ENCODE results near the gene CRYGN.
A peak's percentile ranks its signal among the peaks of the same experiment; 100 is the strongest.

CRYGN gene

GRCh38 chr7:151439855-151440798, at the start of gene CRYGN:
TSS of gene CRYGN (minus strand) at chr7:151440141. CDS start at chr7:151439917, 224 bp downstream.
- DNase-seq: no peak

- no peak for DNase-seq
These were observed 49.6 kb upstream of the CRYGN start for GRCh38 chr7:151489498-151489897.

DNA sequence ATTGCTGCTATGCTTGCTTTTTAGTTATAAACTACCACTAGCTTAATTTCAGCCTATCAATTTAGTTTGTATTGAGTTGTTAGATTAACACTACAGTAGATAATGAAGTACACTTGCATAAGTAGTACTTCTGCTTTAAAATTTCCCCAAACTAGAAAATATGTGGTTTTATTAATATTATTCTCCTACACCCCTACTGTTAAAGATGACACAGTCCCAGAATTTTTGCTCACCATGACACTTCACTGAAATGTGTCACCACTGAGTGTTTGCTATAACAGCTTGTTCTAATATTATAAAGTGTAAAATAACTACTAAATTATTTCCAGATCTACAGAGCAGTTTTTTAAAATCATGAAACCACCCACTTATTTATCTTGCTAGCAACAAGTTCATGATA, 48.2 kb upstream of the CRYGN start:
- DNase-seq: no peak

DNA sequence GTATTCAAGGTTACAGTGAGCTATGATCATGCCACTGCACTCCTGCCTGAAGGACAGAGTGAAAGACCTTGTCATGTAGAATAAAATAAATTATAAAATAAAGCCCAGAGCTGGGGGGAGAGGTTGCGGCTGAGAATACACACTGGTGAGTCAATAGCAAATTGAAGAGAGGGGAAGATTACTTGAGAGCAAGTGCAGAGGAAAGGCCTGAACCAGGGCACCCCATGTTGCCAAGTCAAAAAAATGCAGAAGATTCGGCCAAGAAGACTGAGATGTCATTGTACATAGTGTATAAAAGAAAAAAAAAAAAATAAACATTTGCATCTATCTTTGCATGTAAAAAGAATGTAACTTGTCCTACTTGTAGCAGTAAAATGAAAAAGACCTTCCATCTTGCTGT, 47.3 kb upstream of the CRYGN start:
- no peak for DNase-seq

- no peak for DNase-seq
These were observed 46.1 kb upstream of the CRYGN start for GRCh38 chr7:151486074-151486473.

DNA sequence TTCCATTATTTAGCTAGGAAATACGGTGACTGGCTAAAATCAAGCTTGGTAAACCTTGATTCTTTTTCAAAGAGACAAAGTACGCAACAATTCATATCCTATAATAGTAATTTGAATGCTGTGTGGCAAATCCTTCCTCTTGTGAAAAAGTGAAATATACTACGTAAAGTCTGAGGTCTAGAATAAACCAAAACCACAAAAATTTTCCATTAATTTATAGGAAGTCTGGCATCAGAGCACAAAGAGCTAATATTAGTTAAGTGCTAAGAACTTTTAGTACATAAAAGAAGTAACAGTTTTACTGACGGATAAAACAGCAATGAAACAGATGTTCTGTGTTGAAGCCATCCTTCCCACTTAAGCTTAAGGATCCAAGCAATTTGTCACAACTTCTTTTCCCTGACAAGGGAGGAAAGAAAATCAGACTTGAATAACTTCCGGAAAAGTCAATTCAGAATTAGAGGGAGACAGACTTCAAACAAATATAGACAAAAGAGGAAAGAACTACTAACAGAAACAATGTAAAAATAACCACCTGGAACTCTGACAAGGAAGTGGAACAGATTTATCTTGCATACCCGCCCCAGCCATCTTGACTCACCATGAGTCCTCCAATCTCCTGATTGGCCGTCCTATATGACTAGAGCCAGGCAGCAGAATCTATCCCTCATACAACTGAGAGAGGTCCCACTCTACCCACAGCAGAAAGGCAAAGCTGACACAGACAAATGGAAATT, 45.2 kb upstream of the CRYGN start:
- DNase-seq: no peak

DNA sequence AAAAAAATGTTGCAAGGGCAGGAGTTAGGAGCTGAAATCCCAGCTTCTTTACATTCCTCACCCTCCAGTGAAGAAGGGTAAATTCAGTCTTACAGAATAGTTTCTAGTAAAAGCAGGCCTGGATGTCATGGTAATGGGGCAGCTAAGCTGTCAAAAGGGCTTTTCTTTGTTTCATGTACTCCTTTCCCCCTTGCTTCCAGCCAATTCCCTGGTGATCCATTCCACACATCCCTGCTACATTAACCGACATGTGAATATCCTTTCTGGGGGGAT, 43.7 kb upstream of the CRYGN start:
- no peak for DNase-seq

DNA sequence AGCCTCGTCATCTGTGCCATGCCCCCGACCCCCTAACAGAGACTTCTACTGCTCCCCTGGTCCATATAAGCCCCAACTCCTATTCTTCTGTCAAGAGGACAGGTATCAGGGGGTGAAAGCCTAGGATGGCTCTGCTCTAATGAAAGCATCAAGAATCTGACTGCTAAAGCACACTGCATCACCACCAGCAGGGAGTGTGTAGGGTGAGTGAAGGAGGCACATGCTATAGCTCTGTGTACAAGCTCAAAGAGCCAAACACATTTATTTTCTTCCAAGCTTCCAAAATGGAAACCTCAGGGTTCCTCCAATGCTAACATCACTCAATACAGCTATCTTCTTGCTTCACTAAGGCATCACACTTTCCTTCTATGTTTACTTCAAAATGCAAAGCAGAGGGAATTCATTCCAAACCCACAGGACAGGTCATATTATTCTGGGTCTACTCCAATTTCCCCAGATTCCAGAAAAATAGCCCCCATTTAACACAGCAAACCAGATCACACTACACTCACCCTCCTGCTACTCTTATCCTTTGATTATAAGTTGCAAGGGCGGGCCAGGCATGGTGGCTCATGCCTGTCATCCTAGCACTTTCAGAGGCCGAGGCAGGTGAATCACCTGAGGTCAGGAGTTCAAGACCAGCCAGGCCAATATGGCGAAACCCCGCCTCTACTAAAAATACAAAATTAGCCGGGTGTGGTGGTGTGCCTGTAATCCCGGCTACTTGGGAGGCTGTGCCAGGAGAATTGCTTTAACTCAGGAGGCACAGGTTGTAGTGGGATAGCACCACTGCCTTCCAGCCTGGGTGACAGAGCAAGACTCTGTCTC, 43.2 kb upstream of the CRYGN start:
- DNase-seq: no peak

DNA sequence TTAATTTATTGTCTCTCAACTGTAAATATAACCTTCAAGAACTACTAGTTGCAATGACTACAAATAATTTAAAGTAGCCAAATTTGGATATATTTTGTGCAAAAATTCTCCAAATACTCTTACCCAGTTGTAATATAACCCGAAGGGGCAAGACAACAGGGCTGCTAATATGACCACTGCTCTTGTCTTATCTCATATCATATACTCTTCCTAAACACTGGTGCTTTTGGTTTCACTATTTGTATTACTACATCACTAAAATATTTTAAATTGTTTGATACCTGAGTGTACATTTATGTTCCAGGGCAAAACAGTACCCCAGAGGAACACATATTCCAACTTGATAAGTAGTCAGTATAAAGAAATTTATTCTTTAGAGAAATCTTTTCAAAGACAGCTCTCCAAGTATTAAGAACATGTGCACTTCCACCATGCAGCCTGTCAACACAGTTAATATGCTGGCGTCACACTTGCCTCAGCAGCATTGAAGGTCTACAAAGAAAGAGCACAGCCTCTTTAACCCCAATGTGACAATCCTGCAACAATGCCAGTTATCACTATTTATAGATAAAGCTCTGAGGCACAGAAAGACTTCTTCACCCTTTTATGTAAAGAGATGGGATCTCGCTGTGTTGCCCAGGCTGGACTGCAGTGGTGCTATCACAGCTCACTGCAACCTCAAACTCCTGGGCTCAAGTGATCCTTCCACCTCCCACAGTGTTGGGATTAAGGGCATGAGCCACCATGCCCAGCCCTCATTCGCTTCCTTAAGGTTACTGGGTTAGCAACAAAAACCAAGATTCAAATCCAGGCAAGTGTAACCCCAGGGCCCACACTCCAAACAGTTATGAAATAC, 41.9 kb upstream of the CRYGN start:
- no peak for DNase-seq

GRCh38 chr7:151477867-151478266, 37.9 kb upstream of the CRYGN start:
- DNase-seq: no peak

GRCh38 chr7:151472644-151473380, 32.9 kb upstream of the CRYGN start:
- DNase-seq: no peak

DNA sequence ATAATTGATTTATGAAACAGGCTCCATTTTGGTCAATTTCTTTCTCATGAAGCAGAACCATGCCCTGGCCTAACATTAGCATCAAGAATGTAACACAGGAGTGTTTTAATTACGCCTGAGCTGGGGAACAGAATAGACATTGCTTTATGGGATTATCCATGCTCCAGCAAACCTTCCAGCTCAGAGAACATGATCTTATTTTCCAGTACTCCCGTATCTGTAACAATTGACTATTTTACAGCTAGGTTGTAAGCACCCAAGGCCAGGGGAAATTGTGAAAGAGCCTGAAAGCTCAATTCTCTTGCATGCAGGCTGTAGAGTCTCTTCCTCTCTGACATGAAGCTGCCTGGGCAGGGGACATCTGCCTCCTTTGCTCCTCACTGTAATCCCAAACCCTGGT, 30.8 kb upstream of the CRYGN start:
- DNase-seq: peak; percentile 58

DNA sequence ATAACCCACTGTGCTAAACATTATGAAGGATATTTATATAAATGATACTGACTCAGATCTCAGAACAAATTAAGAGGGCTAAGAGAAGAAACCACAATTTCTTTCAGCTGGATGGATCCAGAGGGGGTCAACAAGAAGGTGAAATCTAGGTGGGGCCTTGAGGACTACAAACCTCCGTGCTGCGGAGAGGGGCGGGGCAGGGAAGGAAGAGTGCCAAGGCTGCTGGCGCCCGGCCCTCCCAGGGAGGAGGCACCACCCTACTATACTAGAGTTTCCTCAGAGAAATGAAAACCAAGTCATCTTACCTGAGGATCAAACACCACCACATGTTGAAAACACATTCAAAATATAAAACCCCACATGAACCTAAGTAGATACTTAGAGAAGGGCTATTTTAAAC, 29.3 kb upstream of the CRYGN start:
- DNase-seq: no peak

DNA sequence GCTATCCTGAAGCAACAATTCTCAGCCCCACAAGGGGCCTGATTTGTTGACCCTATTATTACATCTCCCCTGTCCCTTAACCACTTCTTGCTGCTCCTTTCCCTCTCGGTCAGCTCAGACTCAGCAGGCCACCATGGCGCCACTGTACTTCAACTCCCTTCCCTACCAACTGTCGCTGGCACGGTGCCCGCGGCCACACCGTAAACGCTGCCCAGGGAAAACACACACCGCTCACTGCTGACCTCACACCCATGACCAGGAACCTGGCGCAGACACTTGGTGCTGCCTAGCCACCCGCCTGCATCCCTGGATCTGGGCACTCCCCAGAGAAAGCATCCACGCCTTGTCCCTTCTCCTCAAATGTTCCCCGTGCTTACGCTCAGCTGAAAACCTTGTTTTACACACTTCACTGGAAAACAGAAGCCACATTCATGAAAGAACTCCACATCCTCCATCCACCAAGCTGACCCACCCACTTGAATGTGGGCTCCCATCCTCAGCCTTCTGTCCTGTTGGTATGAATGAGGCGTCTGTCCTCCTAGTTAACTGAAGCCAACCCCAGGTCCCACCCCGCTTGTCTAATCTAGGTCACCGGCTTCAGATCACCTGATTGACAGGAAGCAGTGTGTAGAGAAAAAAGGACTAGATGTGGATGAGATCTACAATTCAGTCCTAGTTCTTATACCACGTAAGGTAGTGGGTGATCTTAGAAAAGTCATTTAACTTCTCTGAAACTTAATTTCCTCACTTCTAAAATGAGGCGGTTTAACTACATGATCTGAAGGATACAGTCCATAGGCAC, 28.5 kb upstream of the CRYGN start:
- no peak for DNase-seq

GRCh38 chr7:151465169-151465568, 25.2 kb upstream of the CRYGN start:
- no peak for DNase-seq

- no peak for DNase-seq
These were observed 22.4 kb upstream of the CRYGN start for GRCh38 chr7:151462306-151462779.

DNA sequence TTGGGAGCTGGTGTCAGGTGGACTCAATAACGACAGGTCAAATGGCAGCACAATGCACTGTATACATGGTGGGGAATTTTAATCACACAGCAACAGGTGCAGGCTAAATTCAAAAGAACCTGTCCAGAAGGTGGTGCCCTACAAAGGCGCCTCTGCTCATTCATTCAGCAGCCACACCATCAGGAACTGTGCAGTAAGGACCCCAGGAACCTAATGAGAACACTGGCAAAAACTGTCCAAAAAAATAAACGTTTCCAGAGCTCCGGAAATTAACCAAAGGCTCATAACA, 21.9 kb upstream of the CRYGN start:
- DNase-seq: no peak

DNA sequence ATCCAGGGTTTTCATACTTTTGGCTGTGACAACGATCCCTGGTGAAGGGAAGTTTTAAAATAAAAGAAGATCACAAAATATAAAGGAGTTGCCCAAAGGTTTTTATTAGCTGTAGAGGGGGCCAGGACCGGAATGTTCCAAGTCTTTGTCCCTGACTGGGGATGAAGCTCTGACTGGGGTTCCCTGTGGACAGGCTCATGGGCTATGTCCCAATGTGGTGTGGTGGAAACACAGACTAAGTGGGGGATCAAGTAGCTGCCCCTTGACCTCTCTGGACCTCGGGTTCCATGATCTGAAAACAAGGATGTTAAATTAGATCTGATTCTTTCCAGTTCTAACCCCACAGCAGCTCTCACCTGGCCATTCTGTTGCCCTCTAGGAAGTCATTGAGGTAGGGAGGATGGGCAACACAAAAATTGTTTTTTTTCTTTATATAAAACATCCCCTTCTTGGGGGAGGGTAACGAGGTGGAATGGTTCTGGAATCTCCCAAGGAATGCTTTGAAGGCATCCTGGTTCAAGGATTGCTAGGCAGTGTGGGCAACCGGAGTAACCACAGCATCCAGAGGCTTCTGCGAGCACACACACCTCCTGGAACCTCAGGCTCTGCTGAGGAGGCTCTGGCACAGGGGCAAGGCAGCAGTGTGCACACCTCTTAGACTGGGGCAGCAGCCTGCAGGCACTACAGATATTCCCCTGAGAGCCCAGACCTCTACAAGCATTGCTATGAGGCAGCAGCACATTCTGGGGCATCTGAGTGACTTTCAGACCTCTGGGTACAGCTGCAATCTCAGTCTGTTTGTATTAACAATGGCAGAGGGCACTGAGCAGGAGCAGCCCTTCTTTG, 21.4 kb upstream of the CRYGN start:
- DNase-seq: no peak

- no peak for DNase-seq
These were observed 20.5 kb upstream of the CRYGN start for GRCh38 chr7:151460474-151460855.
